Heart left ventricle (tissue), 13 donors: ENCODE results near the gene N4BP2L1.

Experiments
- CTCF ChIP-seq, 12 donors: fragments of 200-600 bp; sonication (generic) in 4 of 12; IDR thresholded peaks; one replicate each; pipeline versions ENCODE4 v1.5.0 to v1.8.0; 2018 to 2022; ENCODE audit warnings: antibody characterized with exemption in 12 of 12, mild to moderate bottlenecking in 5 of 12
- POLR2A ChIP-seq, 2 donors: fragments of 450-650 bp; IDR thresholded peaks; one replicate each; pipeline ENCODE4 v1.6.1; 2017; ENCODE audit warnings: antibody characterized with exemption in 2 of 2, mild to moderate bottlenecking in 2 of 2, moderate library complexity in 2 of 2
- donor health status: ischemic (EF 13 %, LVEDD 7.1; RV severe dilation, severe dysfunction).
- donor health status: DM: no; HTN: yes; CAD: no.
- donor health status: DM: no; HTN: no; CAD: no.
- donor health status: ischemic (EF 25% LVEDD 6.9; RV normal size, moderate dysfunction).
- donor health status: ischemic (EF 25% LVEDD 5.7; RV mildly dilated, moderate dysfunction).
- donor health status: ischemic (EF 35%, LVEDD 5.7; RV mildly dilated, moderate dysfunction).
- donor health status: nonischemic (EF 11% LVEDD 7.7; RV severe dilation, severe dysfunction).
- donor health status: DM: yes; HTN: yes; CAD: no.
- donor health status: PGD.
- donor health status: ischemic (EF 29% LVEDD 5.4; RV normal size, mild dysfunction).
- donor health status: nonischemic (EF 23%, LVEDD 6.1; RV moderate dilation, normal function).

- no peak for TF ChIP-seq POLR2A (IDR thresholded peaks at IDR 0.05)
- TF ChIP-seq CTCF (IDR thresholded peaks at IDR 0.05), result no peak
These were observed 43.9 kb downstream of the N4BP2L1 start for GRCh38 chr13:32383836-32384618.
